Activated naive CD4-positive, alpha-beta T cell treated with anti-CD3 and anti-CD28 coated beads, Interleukin-2, amount 10 ng/mL, durations not matched to agents 7 days and 5 days (primary cell): ENCODE data around the gene FOXD2.
A peak's percentile ranks its signal among the peaks of the same experiment; 100 is the strongest.

ENCODE experiments used
- CTCF ChIA-PET: fragments of 350-600 bp; sonication (Branson Sonifier 250); formaldehyde crosslinking; loops from one replicate; lab custom pipeline; 2021; ENCODE audit warnings: antibody characterized with exemption; lab: Charles Lee
- DNase-seq: peaks from one replicate; pipeline ENCODE4 v3.0.0-alpha.2; 2020
- H3K27ac Mint-ChIP-seq: one replicate; pipeline ENCODE4 v1.8.0; 2021; ENCODE audit warnings: mild to moderate bottlenecking, moderate library complexity, mixed read lengths
- H3K27me3 Mint-ChIP-seq: one replicate; pipeline ENCODE4 v1.8.0; 2021; ENCODE audit warnings: mild to moderate bottlenecking, mixed read lengths
- H3K36me3 Mint-ChIP-seq: one replicate; pipeline ENCODE4 v1.8.0; 2021; ENCODE audit warnings: mixed read lengths
- H3K4me1 Mint-ChIP-seq: one replicate; pipeline ENCODE4 v1.8.0; 2021; ENCODE audit warnings: mixed read lengths
- H3K4me3 Mint-ChIP-seq: one replicate; pipeline ENCODE4 v1.8.0; 2021; ENCODE audit warnings: mild to moderate bottlenecking, moderate library complexity, mixed read lengths
- H3K9me3 Mint-ChIP-seq: one replicate; pipeline ENCODE4 v1.8.0; 2021; ENCODE audit warnings: mixed read lengths

The FOXD2 gene

GRCh38 chr1:47424336-47424982, 13.4 kb upstream of the FOXD2 start:
- CTCF ChIA-PET, result interaction anchor here (0.9 to 1.6 kb wide), 5 partner anchors 11 to 245 kb away, joined by 3 to 9 read pairs (median 5); no protein-coding TSS in a partner anchor
- no peaks in the 10 kb centered on the region for H3K36me3 Mint-ChIP-seq
- no peak overlapping the region for H3K27ac Mint-ChIP-seq
- no peak for DNase-seq
- H3K4me1 Mint-ChIP-seq, result no peaks in the 10 kb centered on the region
- H3K9me3 Mint-ChIP-seq, result no peaks in the 10 kb centered on the region
- H3K4me3 Mint-ChIP-seq, result no peak overlapping the region
- H3K27me3 Mint-ChIP-seq, result peaks cover 49% of the 10 kb centered on the region

DNA sequence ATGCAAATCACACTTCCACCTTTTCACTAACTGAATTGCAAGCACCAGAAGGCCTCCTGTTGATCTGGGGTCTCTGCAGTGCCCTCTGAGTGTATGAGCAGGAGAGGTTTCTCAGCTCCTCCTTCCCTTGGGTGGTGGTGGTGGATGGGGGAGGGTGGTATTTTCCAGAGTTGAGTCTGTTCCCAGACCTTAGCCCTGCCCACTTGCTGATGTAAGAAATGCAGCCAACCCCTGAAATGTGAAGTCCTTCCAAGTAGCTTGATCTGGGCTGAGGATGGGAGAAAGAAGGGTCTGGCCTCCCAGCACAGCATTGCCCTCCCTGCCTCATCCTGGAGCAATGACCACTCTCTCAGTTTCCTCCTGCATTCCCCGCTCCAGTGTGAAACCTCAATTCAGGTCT, 6.3 kb upstream of the FOXD2 start:
- Mint-ChIP-seq H3K4me3 (no peak overlapping the region), H3K27me3 (peaks cover 72% of the 10 kb centered on the region), H3K36me3 (peaks cover 39% of the 10 kb centered on the region), H3K27ac (no peak overlapping the region), H3K4me1 (peaks cover 43% of the 10 kb centered on the region), H3K9me3 (no peaks in the 10 kb centered on the region)
- DNase-seq, result no peak
- CTCF ChIA-PET, result interaction anchor here (0.6 to 2.5 kb wide), 11 partner anchors 11 to 296 kb away, joined by 3 to 15 read pairs (median 5); no protein-coding TSS in a partner anchor

GRCh38 chr1:47432071-47433036, 5.5 kb upstream of the FOXD2 start:
- Mint-ChIP-seq H3K4me3 (peak overlapping the region; percentile 37), H3K36me3 (peaks cover 40% of the 10 kb centered on the region), H3K27me3 (peaks cover 68% of the 10 kb centered on the region), H3K9me3 (no peaks in the 10 kb centered on the region), H3K4me1 (peaks cover 43% of the 10 kb centered on the region), H3K27ac (peak overlapping the region; percentile 76)
- peak; percentile 77 for DNase-seq
- CTCF ChIA-PET, result interaction anchor here (0.6 to 2.5 kb wide), 15 partner anchors 9 to 323 kb away, joined by 3 to 15 read pairs (median 3); no protein-coding TSS in a partner anchor

DNA sequence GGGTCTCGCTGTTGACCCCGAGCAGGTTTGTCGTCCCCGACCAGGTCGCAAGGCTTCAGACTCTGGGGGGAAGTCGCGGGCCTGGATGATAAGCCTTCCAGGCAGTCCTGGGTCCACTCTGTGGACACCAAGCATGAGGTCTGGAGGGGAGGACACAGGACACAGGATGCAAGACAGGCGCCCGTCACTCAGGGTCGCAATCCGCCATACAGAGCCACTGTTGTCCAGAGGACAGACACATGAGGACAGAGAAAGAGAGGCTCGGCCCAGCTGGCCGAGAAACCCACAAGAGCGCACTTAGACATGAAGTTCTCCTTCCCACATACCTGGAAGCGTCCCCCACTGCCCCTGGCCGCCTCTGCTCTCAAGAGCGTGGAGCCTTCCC, 4.8 kb upstream of the FOXD2 start:
- H3K27ac Mint-ChIP-seq, result no peak overlapping the region
- DNase-seq, result no peak
- CTCF ChIA-PET, result interaction anchor here (0.8 to 5.3 kb wide), 14 partner anchors 8 to 323 kb away, joined by 3 to 36 read pairs (median 6); no protein-coding TSS in a partner anchor
- peaks cover 43% of the 10 kb centered on the region for H3K4me1 Mint-ChIP-seq
- H3K9me3 Mint-ChIP-seq, result no peaks in the 10 kb centered on the region
- peaks cover 67% of the 10 kb centered on the region for H3K27me3 Mint-ChIP-seq
- peaks cover 40% of the 10 kb centered on the region for H3K36me3 Mint-ChIP-seq
- peak overlapping the region; percentile 37 for H3K4me3 Mint-ChIP-seq

DNA sequence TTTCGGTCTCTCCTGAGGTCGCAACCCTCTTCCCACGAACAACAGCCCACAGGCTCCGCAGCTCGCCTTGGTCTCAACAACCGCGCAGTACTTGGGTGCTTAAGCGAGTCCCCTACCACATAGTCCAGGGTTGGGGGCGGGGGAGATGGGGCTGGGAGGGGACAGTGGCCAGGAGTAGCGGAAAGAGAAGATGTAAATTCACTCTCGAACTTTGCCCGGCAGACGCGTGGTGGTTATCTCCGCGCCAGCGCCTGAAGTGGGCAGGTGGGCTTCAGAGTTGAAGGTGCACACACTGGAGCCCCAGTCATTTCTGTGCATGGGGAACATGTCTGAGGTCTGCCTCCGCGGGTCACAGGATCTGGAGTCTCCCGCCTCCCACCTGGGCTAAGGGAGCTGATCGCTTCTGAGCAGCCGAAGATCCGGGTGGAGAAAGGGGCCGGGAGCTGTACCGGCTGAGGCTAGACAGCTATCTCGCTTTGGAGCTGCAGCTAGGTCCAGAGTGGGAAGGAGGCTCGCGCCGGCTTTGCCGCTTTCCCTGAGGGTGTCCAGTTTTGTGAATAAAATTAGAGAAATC, 4.3 kb upstream of the FOXD2 start:
- CTCF ChIA-PET, result interaction anchor here (0.9 to 5.3 kb wide), 8 partner anchors 12 to 294 kb away, joined by 3 to 36 read pairs (median 10); partner anchors contain the start of gene PDZK1IP1
- Mint-ChIP-seq H3K27me3 (peaks cover 70% of the 10 kb centered on the region), H3K4me1 (peaks cover 45% of the 10 kb centered on the region), H3K9me3 (no peaks in the 10 kb centered on the region), H3K4me3 (peak overlapping the region; percentile 23), H3K27ac (no peak overlapping the region), H3K36me3 (peaks cover 40% of the 10 kb centered on the region)
- DNase-seq, result no peak

GRCh38 chr1:47434051-47434842, 3.6 kb upstream of the FOXD2 start:
- H3K9me3 Mint-ChIP-seq, result no peaks in the 10 kb centered on the region
- peaks cover 40% of the 10 kb centered on the region for H3K36me3 Mint-ChIP-seq
- DNase-seq, result no peak
- peak overlapping the region; percentile 41 for H3K4me3 Mint-ChIP-seq
- no peak overlapping the region for H3K27ac Mint-ChIP-seq
- CTCF ChIA-PET, result interaction anchor here (0.8 to 5.3 kb wide), 11 partner anchors 10 to 293 kb away, joined by 3 to 36 read pairs (median 5); partner anchors contain the start of gene PDZK1IP1
- peaks cover 65% of the 10 kb centered on the region for H3K27me3 Mint-ChIP-seq
- peaks cover 45% of the 10 kb centered on the region for H3K4me1 Mint-ChIP-seq

- Mint-ChIP-seq H3K27ac (no peak overlapping the region), H3K36me3 (peaks cover 40% of the 10 kb centered on the region), H3K4me3 (peak overlapping the region; percentile 93), H3K9me3 (no peaks in the 10 kb centered on the region), H3K4me1 (peaks cover 45% of the 10 kb centered on the region), H3K27me3 (peaks cover 64% of the 10 kb centered on the region)
- DNase-seq, result no peak
- CTCF ChIA-PET, result interaction anchor here (0.6 to 5.3 kb wide), 21 partner anchors 8 to 757 kb away, joined by 3 to 36 read pairs (median 4); no protein-coding TSS in a partner anchor
Measured at GRCh38 chr1:47435506-47436303, 2.1 kb upstream of the FOXD2 start.

DNA sequence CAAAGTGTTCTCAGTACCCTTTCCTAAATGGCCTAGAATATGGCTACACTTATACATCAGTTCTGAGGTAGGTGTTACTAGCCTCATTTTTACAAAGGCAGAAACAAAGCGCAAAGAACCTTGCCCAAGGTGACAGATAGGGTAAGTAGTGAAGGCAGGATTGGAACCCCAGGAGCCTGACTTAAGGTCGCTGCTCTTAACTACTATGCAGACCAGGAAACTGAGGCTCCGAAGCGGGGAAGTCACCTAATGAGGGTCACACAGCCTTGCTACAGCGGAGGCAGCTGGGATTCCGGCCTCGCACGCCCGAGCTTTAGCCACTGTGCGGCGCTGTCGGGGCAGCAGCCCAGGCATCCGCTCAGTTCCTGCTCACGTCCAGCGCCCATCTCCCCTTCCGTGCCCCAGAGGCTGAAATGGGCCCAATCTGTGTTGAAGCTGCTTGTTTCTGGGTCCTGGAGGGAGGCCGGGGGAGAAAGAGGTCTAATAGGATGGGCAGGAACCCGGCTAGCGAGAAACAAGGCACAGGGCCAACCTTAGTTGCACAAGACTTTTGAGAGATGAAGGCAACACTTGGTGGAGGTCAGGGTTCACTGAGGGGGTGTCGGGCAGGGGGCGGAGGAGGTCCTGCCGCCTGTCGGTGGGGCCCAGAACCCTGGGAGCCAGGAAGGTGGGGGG, 1.4 kb upstream of the FOXD2 start:
- peaks cover 40% of the 10 kb centered on the region for H3K36me3 Mint-ChIP-seq
- no peaks in the 10 kb centered on the region for H3K9me3 Mint-ChIP-seq
- peaks cover 45% of the 10 kb centered on the region for H3K4me1 Mint-ChIP-seq
- DNase-seq, result peak; percentile 86
- CTCF ChIA-PET, result interaction anchor here (0.6 to 5.3 kb wide), 20 partner anchors 8 to 757 kb away, joined by 3 to 36 read pairs (median 4); no protein-coding TSS in a partner anchor
- peaks cover 60% of the 10 kb centered on the region for H3K27me3 Mint-ChIP-seq
- H3K4me3 Mint-ChIP-seq, result peak overlapping the region; percentile 93
- H3K27ac Mint-ChIP-seq, result peak overlapping the region; percentile 86

DNA sequence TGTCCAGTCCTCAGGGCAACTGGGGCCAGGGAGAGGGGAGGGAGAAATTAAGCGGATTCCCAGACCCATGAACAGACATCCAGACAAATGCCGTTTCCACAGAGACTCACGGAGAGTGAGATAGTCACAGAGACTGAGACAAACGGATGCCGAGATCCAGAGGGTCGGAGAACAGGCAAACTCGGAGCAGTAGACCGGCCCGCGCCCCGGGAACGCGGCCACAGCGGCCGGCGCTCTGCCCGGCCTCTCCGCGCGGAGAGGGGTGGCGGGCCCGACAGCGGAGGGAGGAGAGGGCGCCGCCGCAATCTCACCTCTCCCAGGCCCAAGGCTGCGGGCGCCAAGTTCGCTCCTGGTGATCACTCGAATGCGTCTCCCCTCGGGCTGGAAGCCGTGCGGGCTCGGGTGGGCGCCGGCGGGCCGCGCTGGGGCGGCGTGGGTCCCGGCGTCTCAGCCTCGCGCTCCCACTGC, 831 bp upstream of the FOXD2 start:
- H3K27ac Mint-ChIP-seq, result peak overlapping the region; percentile 86
- H3K36me3 Mint-ChIP-seq, result peaks cover 40% of the 10 kb centered on the region
- H3K4me3 Mint-ChIP-seq, result peak overlapping the region; percentile 93
- no peaks in the 10 kb centered on the region for H3K9me3 Mint-ChIP-seq
- CTCF ChIA-PET, result interaction anchor here (0.7 to 5.3 kb wide), 26 partner anchors 8 to 297 kb away, joined by 3 to 36 read pairs (median 4); no protein-coding TSS in a partner anchor
- DNase-seq, result no peak
- peaks cover 55% of the 10 kb centered on the region for H3K27me3 Mint-ChIP-seq
- H3K4me1 Mint-ChIP-seq, result peaks cover 40% of the 10 kb centered on the region

GRCh38 chr1:47438165-47439016, 547 bp downstream of the FOXD2 start:
- Mint-ChIP-seq H3K9me3 (no peaks in the 10 kb centered on the region), H3K4me1 (peaks cover 28% of the 10 kb centered on the region), H3K4me3 (peak overlapping the region; percentile 74), H3K27ac (peak overlapping the region; percentile 65), H3K27me3 (peaks cover 41% of the 10 kb centered on the region), H3K36me3 (peaks cover 28% of the 10 kb centered on the region)
- peak; percentile 57 for DNase-seq
- CTCF ChIA-PET, result interaction anchor here (0.9 to 5.3 kb wide), 11 partner anchors 10 to 293 kb away, joined by 3 to 36 read pairs (median 4); no protein-coding TSS in a partner anchor
